NCI-H2029 treated with DMSO at 0.1 percent for 48 hours (cell line): ENCODE data around the gene SPDYA.
"Not testable (repeated sequence)": the region's sequence is repeated elsewhere in the genome, so short reads cannot be mapped to it uniquely, and the experiment has no call there.

Experiments
- DNase-seq: peaks from one replicate; lab custom pipeline; 2025; lab: John Stamatoyannopoulos, UW

The SPDYA gene

DNA sequence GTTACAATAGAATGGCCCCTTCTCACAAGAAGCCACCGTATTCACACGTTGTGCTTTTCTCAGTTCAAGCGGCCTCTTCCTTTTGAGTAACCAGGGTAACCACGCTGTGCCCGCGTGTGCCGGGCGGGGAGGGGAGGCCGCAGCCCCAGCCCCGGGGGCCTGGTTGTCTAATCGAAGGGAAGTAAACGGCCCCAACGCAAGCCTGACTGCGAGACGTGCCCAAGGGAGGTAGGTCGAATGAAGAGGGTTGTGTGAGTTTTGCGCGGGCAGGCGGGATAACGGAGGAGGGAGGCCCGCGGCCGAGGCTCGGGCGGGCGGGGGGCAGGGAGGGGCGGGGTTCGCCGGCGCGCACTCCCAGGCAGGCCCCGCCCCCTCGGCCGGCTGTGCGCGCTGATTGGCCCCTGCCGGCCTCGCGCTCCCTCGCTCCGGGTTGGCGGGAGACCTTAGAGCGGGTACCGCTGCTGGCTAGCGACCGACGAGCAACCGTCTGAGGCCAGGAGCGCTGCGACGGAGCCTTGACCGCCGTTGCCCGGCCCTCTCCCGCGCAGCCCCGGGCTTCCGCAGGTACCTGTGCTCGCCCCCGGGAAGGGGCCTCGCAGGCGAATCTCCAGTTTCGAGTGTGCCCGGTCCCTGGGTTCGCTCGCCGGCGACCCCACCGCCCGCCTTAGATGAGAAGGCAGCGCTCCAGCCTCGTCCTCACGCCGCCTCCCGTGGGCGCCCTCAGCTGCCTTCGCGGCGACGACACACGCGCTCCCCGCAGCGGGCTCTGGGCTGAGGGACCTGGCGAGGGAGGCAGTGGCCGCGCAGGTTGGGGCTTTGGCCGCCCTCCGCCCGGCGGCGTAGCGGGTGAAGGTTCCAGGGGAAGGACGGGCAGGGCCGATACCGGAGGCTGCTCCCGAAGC, at the start of gene SPDYA:
Gene SPDYA (plus strand): TSS at position 451 of the 902 bp plus-strand sequence. CDS start 5,181 bp downstream, outside the sequence.
- peak; percentile 58 for DNase-seq

DNA sequence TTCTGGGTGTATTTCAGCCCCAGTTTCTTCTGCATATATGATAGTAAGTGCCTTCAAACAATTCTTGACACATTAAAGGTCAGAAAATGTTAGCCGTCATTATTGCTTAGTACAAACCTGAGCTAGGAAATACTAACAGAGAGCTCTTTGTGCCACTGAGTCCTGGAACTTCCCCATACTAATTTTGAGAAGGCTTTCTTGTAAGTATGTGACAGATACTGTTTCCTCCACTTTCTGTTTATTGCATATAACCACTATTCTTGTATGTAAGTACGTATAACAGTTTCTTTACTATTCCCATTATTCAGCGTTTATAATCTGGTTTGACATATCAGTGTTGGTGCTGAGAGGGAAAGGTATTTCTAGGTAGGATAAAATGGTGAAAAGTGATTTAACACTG, 49.2 kb upstream of the SPDYA start:
- no peak for DNase-seq

DNA sequence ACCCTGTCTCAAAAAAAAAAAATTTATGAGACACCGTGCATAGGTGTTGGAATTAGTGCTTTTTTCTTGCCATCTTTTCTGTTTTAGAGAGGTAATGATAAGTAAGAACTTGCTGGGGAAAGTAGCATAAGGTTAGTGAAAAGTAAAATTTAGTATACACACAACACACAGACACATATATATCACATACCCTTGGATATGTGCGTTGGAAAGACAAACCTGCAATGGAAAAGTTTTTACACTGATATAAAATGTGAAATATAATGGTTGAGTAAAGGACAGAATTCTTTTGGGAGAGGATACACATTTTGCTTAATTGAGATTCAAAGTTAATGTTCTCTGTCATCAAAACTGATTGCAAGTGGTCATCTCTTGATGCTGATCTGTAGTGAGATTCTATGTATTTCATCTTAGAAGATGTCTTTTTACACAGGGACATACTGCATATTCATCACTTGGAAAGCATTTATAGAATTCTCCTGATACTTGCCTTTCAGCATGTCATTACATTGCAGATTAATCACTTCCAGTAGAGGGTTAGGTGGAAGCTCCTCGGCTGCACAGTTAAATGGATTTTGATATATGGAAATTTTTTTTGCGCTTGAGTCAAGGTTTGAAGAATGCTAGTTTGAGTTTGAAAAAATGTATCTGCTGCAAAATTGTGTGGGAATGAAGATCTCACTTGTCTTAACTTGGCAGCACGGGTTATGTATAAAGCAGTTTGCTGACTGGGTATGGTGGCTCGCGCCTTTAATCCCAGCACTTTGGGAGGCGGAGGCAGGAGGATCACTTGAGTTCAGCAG, 45.5 kb upstream of the SPDYA start:
- no peak for DNase-seq

DNA sequence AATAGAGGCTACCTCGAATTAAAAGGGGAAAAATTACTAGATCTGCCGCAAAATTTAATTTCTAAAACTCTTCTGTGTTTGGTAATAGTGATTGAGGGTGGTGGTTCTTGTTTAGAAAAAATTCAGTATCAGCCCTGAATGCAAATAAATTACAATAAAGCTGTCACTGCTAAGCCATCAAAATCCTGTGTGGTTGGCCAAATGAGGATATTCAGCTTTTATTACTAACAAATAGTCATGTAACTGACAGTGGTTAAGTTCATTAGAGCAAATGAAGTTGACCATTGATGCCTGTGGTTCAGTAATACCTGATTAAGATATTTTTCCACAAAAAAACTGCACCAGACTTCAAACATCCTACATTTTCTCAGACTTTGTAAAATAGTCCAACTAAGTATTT, 44.6 kb upstream of the SPDYA start:
- DNase-seq: no peak

DNA sequence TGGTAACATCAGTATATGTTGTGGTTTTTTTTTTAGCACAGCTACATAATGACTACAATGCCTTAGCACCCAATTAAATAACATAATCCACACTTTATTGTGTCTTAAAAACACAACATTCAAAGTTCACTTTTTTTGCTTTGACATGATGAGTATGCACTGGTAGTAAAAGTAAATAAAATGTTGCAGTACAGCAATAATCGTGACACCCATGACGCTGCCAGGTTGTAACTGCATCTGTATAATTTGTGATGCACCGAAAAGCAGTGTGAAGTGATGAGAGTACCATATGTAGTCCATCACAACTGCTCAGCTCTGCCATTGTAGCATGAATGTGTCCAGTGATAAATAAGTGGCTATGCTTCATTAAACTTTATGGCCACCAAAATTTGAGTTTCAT, 43.3 kb upstream of the SPDYA start:
- no peak for DNase-seq

DNA sequence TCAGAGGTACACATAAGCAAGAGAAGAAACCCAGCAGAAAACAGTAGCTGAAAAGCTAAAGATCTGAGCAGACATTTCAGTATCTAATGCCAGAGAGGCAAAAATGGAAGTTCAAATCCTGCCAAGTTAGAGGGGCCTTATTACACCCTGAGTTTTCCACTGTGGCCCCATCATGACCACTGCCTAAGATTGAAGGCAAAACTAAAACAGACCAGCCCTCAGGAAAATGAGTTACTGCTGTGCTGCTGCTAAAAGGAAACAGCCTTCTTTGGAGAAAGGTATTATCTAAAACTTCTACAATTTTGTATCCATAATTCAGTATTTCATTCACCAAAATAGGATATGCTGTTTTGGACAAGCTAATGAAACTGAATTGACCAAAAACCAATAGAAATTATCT, 42.2 kb upstream of the SPDYA start:
- no peak for DNase-seq

DNA sequence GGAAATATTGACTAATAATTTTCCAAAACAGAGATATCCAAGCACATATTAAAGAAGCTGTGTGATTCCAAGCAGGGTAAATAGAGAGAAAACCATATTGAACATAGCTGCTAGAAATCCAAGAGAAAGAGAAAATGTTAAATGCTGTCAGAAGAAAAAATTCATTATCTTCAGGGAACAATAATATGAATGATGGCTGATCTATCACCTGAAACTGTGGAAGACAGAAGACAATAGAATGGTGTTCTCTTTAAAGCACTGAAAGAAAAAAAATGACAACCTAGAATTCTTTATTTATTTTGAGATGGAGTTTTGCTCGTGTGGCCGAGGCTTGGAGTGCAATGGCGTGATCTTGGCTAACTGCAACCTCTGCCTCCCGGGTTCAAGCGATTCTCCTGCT, 41.7 kb upstream of the SPDYA start:
- no peak for DNase-seq

DNA sequence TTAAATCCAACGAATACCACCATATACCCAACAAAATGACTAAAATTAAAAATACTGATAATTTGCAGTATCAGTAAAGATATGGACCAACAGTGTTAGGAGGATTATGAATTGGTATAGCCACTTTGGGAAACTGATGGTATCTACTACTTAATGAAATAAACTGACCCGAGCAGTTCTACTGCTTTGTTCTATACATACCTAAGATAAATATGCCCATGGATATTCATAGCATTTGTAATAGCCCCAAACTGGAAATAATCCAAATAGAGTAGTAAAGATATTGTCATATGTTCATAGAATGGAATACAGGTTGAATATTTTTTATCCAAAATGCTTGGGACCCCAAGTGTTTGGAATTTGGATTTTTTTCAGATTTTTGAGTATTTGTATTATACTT, 38.3 kb upstream of the SPDYA start:
- no peak for DNase-seq

DNA sequence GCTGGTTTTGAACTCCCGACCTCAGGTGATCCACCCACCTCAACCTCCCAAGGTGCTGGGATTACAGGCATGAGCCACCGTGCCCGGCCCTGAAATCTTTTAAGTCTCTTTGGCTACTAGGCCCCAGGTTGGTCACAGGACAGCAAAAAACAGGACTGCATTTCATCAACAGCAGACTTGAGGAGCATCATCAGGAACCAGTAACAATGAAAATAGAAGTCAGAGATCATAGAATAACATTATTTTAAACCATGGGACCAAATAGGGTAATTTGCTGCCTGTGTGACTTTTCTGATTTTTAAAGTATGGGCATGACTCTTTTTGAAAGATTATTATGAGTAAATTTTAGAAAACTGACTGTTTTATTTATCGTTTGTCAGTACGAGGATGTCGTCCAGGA, 34.2 kb upstream of the SPDYA start:
- DNase-seq: no peak

DNA sequence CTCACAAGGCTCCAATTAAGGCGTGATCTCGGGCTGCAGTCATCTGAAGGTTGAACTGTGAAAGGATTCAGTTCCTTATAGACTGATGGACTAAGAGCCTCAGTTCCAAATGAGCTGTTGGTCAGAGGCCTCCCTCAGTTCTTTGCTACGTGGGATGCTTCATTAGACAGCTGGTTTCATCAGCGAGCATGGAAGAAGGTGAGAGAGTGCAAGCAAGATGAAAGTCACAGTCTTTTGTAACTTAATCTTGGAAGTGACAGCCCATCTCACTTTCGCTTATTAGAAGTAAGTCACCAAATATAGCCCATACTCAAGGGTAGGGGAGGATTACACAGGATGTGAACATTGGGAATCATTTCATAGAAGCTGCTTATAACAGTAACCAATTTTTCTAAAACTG, 32.2 kb upstream of the SPDYA start:
- DNase-seq: no peak

DNA sequence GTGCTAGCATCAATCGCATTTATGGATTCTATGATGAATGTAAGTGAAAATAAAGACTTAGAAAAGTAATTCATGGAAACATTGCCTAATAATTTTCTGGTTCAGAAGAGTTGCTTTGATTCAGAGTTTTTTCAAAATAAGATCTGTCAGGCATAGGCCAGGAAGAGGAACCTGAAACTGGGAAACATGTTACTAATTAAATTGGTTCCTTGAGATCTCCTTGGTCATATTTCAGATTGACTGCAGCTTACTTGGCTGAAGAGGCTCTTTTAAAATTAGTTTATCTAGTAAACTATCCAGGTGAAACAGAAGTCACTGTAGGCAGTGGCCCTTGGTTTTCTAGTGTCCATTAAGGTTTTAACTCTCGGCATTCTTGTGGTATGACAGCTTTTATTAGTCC, 31.6 kb upstream of the SPDYA start:
- no peak for DNase-seq

DNA sequence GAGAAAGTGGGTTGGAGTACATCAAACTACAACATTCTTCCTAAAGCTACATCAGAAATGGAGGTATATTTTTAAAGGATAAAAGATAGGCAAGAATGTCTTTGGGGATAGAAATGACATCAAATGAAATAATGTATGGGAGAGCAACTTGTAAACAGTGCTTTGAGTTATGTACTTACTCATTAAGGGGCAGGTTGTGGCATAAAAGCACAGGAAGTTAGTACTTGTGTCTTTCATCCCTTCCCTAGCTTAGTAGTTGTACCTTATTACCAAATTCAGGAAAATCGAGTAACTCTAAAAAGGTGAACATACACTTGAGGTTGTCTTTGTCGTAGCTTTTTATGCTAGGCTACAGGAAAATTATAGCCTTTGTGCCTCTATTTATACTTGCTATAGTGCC, 30.1 kb upstream of the SPDYA start:
- no peak for DNase-seq

DNA sequence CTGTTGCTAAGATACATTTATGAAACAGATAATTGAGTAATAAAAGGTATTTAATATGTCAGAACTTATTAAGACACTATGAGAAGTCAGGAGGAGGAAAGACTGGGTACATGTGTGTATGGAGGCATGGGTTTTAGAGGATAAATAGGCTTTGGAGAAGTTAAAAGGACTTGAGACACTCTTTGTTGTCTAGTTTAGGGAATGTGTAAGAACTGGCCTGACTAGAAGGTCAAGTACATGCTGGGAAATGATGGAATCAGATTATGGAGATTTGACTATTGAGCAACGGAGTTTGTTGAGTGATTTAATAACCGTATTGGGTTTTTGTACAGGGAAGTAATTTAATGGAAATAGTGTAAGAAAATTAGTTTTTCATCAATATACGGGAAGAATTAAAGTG, 28.2 kb upstream of the SPDYA start:
- DNase-seq: no peak

DNA sequence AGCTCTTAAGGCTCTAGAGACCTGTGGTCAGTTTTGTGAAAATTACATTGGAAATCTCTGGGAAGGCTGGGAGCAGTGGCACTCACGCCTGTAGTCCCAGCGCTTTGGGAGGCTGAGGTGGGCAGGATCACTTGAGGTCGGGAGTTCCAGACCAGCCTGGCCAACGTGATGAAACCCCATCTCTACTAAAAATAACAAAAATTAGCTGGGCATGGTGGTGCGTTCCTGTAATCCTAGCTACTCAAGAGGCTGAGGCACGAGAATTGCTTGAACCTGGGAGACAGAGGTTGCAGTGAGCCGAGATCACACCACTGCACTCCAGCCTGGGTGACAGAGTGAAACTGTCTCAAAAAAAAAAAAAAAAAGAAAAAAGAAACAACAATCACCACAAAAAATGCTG, 26.1 kb upstream of the SPDYA start:
- not testable (repeated sequence) for DNase-seq

DNA sequence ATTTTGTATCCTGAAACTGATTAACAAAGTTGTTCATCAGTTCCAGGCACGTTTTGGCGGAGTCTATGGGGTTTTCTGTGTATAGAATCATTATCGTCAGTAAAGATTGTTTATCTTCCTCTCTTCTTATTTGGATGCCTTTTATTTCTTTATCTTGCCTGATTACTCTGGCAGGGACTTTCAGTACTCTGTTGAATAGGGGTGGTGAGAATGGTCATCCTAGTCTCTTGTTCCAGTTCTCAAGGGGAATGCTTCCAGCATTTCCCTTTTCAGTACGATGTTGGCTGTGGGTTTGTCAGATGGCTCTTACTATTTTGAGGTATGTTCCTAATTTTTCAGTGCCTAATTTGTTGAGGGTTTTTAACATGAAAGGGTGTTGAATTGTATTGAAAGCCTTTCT, 14.0 kb upstream of the SPDYA start:
- DNase-seq: no peak

DNA sequence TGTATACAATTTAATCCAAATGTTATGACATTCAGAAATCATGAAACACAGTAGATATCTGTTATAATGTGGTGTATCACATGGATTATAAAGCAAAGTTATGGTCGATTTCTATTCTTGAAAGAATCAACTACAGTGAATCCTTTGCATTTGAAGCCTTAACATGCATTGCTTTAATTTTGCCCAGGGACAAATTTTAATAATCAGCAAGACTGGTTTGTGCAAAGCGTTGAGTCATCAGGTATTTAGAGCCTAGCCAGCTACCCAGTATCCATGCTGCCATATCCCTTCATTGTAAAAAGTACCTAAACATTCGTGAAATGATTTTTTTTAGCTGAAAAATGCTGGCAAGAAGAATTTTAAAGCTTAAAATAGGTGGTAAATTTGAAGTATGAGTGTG, 8.9 kb upstream of the SPDYA start:
- no peak for DNase-seq

DNA sequence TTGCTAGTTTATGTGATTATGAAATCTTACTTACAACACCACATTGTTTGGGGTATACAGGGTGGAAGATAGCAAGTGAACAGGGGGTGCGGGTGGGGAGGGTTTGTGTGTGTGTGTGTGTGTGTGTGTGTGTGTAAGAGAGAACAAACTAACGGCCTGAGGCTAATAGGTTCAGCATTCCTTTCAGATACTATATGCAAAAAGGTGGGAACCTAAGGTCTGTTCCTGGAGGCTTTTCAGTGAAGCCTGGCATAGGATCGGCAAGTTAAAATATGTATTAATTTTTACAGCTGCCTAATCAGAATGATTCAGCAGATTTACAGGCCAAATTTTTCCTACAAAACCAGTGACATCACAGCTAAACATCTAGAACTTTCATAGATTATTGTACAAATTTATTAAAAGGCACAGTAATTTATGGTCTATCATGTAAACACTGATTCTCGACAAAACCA, 7.6 kb upstream of the SPDYA start:
- no peak for DNase-seq

DNA sequence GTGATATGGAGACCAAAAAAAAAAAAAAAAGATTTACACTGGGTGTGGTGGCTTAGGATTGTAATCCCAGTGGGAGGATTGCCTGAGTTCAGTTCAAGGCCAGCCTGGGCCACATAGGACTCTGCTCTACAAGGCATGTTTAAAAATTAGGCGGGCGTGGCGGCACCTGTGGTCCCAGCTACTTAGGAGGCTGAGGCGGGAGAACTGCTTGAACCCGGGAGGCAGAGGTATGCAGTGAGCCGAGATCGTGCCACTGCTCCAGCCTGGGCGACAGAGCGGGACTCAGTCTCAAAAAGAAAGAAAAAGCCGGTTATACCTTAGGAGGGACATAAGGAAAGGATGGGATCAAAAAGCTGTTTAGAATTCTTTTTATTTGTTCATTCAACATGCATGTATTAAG, 707 bp upstream of the SPDYA start:
- DNase-seq: no peak

DNA sequence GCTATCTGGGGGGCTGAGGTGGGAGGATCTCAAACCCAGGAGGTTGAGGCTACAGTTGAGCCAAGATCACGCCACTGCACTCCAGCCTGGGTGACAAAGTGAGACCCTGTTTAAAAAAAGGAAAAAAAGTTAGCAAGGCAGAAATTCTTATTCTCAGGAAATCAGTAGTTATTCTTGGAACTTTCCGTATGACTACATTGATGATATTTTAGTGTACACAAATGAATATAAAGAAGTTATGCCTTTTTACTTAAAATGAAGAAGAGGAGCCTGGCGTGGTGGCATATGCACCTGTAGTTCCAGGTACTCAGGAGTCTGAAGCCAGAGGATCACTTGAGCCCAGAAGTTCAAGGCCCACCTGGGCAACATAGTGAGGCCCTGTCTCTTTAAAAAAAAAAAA, 7.4 kb downstream of the SPDYA start:
- no peak for DNase-seq

DNA sequence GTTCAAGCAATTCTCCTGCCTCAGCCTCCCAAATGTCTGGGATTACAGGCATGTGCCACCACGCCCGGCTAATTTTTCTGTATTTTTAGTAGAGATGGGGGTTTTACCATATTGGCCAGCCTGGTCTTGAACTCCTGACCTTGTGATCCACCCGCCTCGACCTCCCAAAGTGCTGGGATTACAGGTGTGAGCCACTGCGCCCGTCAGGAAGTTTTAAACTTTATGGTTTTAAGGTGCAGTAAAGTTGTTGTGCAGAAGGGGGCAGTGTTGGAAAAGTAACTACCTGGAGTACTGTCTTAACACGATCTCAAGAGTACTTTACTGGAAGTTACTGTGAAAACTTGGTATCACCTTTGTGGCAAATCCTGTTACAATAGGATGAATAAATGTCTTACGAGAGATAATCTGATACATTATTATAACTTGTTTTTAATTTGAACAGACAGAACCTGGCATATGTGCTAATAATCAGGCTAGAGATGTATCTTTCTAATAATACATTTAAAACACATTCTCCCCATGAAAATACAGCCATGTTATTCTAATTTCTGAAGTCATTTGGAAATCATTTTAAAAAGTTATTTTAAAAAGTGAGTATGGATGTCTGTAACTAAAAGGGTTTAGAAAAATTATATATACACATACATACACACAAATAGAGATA, 10.8 kb downstream of the SPDYA start:
- peak; percentile 9 for DNase-seq

DNA sequence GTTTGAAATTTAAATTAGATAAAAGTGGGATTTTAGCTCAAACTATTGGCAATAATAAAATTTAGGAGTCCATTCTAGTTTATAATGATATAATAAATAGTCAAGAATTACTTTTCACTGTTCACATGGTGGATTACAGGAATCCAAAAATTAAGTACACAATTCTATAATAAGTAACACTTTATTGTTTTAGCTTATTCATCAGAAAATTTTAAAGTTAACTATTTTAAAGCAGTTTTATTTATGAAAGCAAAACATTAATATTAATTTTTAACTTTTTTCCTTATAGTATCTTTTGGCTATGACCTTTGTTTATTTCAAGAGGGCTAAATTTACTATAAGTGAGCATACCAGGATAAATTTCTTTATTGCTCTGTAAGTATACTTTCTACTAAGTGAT, 11.4 kb downstream of the SPDYA start:
- DNase-seq: no peak

DNA sequence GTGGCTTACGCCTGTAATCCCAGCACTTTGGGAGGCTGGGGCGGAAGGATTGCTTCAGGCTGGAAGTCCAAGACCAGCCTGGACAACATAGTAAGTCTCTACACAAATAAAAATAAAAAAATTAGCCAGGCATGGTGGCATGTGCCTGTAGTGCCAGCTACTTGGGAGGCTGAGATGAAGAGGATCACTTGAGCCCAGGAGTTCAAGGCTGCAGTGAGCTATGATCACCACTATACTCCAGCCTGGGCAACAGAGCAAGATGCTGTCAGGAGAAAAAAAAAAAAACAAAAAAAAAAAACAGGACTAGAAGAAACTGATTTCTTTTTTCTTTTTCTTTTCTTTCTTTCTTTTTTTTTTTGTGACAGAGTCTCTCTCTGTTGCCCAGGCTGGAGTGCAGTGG, 13.6 kb downstream of the SPDYA start:
- no peak for DNase-seq

DNA sequence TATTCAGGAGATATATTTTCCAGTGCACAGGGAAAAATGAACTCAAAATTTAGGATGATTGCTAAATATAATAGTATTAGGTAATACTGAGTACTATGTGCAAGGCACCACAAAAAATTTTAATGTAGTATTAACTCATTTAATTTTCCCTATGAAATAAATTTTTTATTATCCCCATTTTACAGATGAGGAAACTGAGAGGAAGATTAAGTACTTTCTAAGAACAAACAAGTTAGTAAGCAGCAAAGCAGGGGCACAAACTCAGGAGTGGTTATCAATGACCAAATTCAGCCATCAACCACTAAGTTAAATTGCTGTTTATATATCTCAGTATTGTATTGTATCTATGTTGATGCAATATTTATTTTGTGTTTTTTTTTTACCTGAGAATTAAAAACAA, 14.2 kb downstream of the SPDYA start:
- DNase-seq: no peak
